GM21515 (cell line): ENCODE results near the gene GPBAR1.
"Not testable (repeated sequence)": the region's sequence is repeated elsewhere in the genome, so short reads cannot be mapped to it uniquely, and the experiment has no call there.

ENCODE experiments used
- ATAC-seq: cut with Tn5 transposase; IDR thresholded peaks from one replicate; pipeline ENCODE4 v1.9.1; 2021; ENCODE audit not compliant: unreplicated experiment

Gene GPBAR1

GRCh38 chr2:218266316-218266979, 5.6 kb downstream of the GPBAR1 start:
- no peak for ATAC-seq

- no peak for ATAC-seq
Observed at GRCh38 chr2:218267259-218267658, 6.4 kb downstream of the GPBAR1 start.

- ATAC-seq = peak; percentile 89
Observed at GRCh38 chr2:218269900-218270720, 9.3 kb downstream of the GPBAR1 start, which contains the start of the genes AAMP and PNKD. AAMP (minus strand) TSS chr2:218270137; CDS start chr2:218270086, 51 bp downstream. PNKD (plus strand) TSS chr2:218270519; CDS start chr2:218270536, 17 bp downstream.

- no peak for ATAC-seq
Observed at GRCh38 chr2:218270721-218271486, 10.1 kb downstream of the GPBAR1 start.

- ATAC-seq = no peak
Observed at GRCh38 chr2:218271487-218271797, 10.6 kb downstream of the GPBAR1 start.

- no peak for ATAC-seq
Observed at GRCh38 chr2:218271865-218272530, 11.2 kb downstream of the GPBAR1 start.

GRCh38 chr2:218272531-218273212, 11.9 kb downstream of the GPBAR1 start:
- ATAC-seq = no peak

GRCh38 chr2:218273214-218273907, 12.5 kb downstream of the GPBAR1 start:
- ATAC-seq = not testable (repeated sequence)

GRCh38 chr2:218273908-218274249, 13.1 kb downstream of the GPBAR1 start:
- no peak for ATAC-seq

- no peak for ATAC-seq
Observed at GRCh38 chr2:218274586-218274985, 13.8 kb downstream of the GPBAR1 start.

GRCh38 chr2:218275371-218276072, 14.7 kb downstream of the GPBAR1 start:
- no peak for ATAC-seq

GRCh38 chr2:218276986-218277755, 16.4 kb downstream of the GPBAR1 start:
- no peak for ATAC-seq

GRCh38 chr2:218277921-218278320, 17.1 kb downstream of the GPBAR1 start:
- no peak for ATAC-seq

- ATAC-seq = no peak
Observed at GRCh38 chr2:218278531-218279360, 17.9 kb downstream of the GPBAR1 start.

- ATAC-seq = no peak
Observed at GRCh38 chr2:218280260-218280870, 19.6 kb downstream of the GPBAR1 start.

- ATAC-seq = no peak
Observed at GRCh38 chr2:218281449-218281848, 20.6 kb downstream of the GPBAR1 start.
